HG03066 (cell line): Measurements from ENCODE around the gene SLC20A1.
"Not testable (repeated sequence)": the region's sequence is repeated elsewhere in the genome, so short reads cannot be mapped to it uniquely, and the experiment has no call there.

ENCODE experiments used
- ATAC-seq: cut with Tn5 transposase; IDR thresholded peaks from one replicate; pipeline ENCODE4 v1.9.1; 2021; ENCODE audit warnings: low read depth; ENCODE audit not compliant: unreplicated experiment

The SLC20A1 gene

GRCh38 chr2:112705575-112705974, 59.8 kb downstream of the SLC20A1 start:
- no peak for ATAC-seq

- no peak for ATAC-seq
Observed at GRCh38 chr2:112706170-112706664, 60.5 kb downstream of the SLC20A1 start.

DNA sequence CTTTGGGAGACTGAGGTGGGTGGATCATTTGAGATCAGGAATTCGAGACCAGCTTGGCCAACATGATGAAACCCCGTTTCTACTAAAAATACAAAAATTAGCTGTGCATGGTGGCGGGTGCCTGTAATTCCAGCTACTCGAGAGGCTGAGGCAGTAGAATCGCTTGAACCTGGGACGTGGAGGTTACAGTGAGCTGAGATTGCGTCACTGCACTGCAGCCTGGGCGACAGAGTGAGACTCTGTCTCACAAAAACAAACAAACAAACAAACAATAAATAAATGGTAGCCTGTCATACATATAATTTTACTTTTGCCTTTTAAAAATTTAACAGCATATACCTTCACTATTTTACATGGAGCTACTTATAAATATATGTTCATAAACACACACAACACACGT, 61.2 kb downstream of the SLC20A1 start:
- not testable (repeated sequence) for ATAC-seq

- ATAC-seq = no peak
Observed at GRCh38 chr2:112708968-112709367, 63.2 kb downstream of the SLC20A1 start.

- ATAC-seq = no peak
Observed at GRCh38 chr2:112709703-112710102, 64.0 kb downstream of the SLC20A1 start.

DNA sequence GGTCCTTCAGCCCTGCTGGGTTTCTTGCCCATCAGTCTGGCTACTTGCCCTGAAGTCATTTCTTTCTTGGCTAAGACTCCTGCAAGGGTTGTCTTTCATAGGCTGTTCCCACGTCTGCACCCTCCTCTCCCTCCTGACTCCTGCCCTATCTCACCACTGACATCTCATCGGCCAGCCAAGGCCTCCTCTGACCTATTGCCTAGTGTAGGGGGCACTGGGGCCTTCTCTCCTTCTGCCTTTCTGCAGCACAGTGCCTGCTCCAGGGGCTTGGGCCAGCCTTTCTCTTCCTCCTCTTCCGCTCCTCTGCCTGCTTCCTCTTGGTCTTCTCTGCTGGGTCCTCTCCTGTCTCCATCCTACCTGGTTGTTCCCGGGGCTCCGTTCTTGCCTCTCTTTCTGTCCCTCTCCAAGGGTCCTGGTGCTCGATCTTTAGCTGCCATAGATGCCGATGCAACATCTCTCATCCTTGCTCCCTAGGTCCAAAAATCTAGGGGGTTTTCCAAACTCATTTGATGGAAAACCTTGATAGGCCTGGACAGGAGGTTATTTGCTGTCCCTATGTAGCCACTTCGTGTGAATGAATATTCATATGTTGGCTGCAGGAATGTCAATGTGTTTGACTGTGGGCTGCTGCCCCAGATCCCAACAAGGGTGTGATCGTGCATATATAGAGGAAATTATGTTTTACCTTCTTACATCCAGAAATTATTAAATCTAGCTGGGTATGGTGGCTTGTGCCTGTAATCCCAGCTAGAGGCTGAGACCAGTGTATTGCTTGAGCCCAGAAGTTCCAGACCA, 65.4 kb downstream of the SLC20A1 start:
- no peak for ATAC-seq

GRCh38 chr2:112712465-112712864, 66.7 kb downstream of the SLC20A1 start:
- ATAC-seq = no peak

DNA sequence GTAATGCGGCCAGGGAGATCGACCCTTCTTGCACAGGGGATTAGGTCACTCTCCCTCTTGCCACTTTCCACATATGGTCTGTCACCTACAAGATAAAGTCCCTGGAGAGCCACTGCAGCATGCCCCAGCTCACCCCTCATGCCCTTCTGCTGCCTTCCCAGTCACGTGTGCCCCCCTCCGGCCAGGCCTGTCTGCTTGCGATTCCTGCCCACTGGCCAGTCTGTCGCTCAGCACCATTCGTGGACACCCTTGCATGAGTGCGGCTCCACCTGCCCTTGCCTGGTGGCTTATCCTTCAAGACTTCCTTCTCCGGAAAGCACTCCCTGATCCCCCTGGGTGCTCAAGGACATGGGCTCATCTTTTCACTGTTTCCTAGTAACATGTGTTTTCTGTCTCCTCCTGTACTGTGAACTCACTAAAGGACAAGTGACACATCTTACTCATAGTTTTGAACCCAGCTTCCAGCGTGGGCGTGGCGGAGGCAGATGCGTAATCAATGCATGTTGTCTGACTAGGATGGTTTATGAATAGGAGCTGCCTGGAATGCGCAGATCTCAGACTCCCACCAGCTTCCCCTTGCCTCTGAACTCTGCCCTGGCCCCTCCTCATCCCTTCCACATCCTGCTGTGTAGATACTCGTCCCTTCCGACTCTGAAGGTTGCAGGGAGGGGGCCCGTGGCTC, 67.3 kb downstream of the SLC20A1 start:
- ATAC-seq = no peak
